H9 (cell line): ENCODE results near the gene VDAC1. TPM values are rescaled to one million over a fixed set of nuclear protein-coding genes. Genes with fewer than 3 reads are reported as not detected.
A peak's percentile ranks its signal among the peaks of the same experiment; 100 is the strongest.

Experiments used
- DNase-seq: peaks from one replicate; pipeline ENCODE4 v3.0.0-alpha.2; 2017
- H2AFZ ChIP-seq: one replicate; pipeline ENCODE4 v1.6.1; 2013; ENCODE audit warnings: mild to moderate bottlenecking, low read length, control low read depth, moderate library complexity
- H2AK5ac ChIP-seq: 2 replicates; pipeline ENCODE4 v1.6.1; 2013; ENCODE audit warnings: low read length, control low read depth, mixed read lengths; ENCODE audit not compliant: insufficient read length
- H2BK120ac ChIP-seq: one replicate; pipeline ENCODE4 v1.6.1; 2013; ENCODE audit warnings: low read depth, mild to moderate bottlenecking, low read length, control low read depth, inconsistent platforms; ENCODE audit not compliant: poor library complexity, severe bottlenecking
- H2BK12ac ChIP-seq: 2 replicates; pipeline ENCODE4 v1.6.1; 2013; ENCODE audit warnings: low read length, control low read depth, mixed read lengths, low read depth; ENCODE audit not compliant: insufficient read length
- H2BK15ac ChIP-seq: 2 replicates; pipeline ENCODE4 v1.6.1; 2013; ENCODE audit warnings: low read depth, low read length, control low read depth
- H2BK20ac ChIP-seq: one replicate; pipeline ENCODE4 v1.6.1; 2013; ENCODE audit warnings: low read depth, mild to moderate bottlenecking, low read length, control low read depth, inconsistent platforms; ENCODE audit not compliant: poor library complexity, severe bottlenecking
- H2BK5ac ChIP-seq: 2 replicates; pipeline ENCODE4 v1.6.1; 2013; ENCODE audit warnings: low read length, control low read depth, mixed read lengths; ENCODE audit not compliant: insufficient read length
- H3K14ac ChIP-seq: 2 replicates; pipeline ENCODE4 v1.6.1; 2013; ENCODE audit warnings: low read length, control low read depth; ENCODE audit not compliant: insufficient read depth
- H3K18ac ChIP-seq: 2 replicates; pipeline ENCODE4 v1.6.1; 2013; ENCODE audit warnings: low read depth, mild to moderate bottlenecking, mixed read lengths, low read length, control low read depth; ENCODE audit not compliant: insufficient read length
- H3K23ac ChIP-seq: 2 replicates; pipeline ENCODE4 v1.6.1; 2013; ENCODE audit warnings: low read length, control low read depth, mixed read lengths, low read depth; ENCODE audit not compliant: insufficient read length
- H3K23me2 ChIP-seq: 2 replicates; pipeline ENCODE4 v1.6.1; 2013; ENCODE audit warnings: low read depth, mild to moderate bottlenecking, mixed read lengths, low read length, control low read depth; ENCODE audit not compliant: insufficient read length, poor library complexity, severe bottlenecking
- H3K27ac ChIP-seq: 2 replicates; pipeline ENCODE4 v1.5.1; 2013; ENCODE audit warnings: low read length, control low read depth, mixed read lengths, low read depth; ENCODE audit not compliant: insufficient read length
- H3K27me3 ChIP-seq: 2 replicates; pipeline ENCODE4 v1.6.1; 2013; ENCODE audit warnings: low read length, control low read depth, inconsistent platforms; ENCODE audit not compliant: insufficient read depth
- H3K4ac ChIP-seq: 2 replicates; pipeline ENCODE4 v1.6.1; 2013; ENCODE audit warnings: low read depth, mild to moderate bottlenecking, control low read depth, inconsistent platforms, low read length, moderate library complexity
- H3K4me1 ChIP-seq: 2 replicates; pipeline ENCODE4 v1.6.1; 2013; ENCODE audit warnings: low read length, control low read depth, inconsistent platforms; ENCODE audit not compliant: insufficient read depth
- H3K4me2 ChIP-seq: 2 replicates; pipeline ENCODE4 v1.6.1; 2013; ENCODE audit warnings: low read length, control low read depth, mixed read lengths; ENCODE audit not compliant: insufficient read length, insufficient read depth
- H3K56ac ChIP-seq: 2 replicates; pipeline ENCODE4 v1.6.1; 2013; ENCODE audit warnings: low read depth, mild to moderate bottlenecking, mixed read lengths, low read length, control low read depth; ENCODE audit not compliant: insufficient read length
- H3K79me1 ChIP-seq: 2 replicates; pipeline ENCODE4 v1.6.1; 2013; ENCODE audit warnings: low read depth, mild to moderate bottlenecking, moderate library complexity, low read length, control low read depth, inconsistent platforms; ENCODE audit not compliant: insufficient read depth, poor library complexity, severe bottlenecking
- H3K79me2 ChIP-seq: 2 replicates; pipeline ENCODE4 v1.6.1; 2013; ENCODE audit warnings: low read length, control low read depth, inconsistent platforms; ENCODE audit not compliant: insufficient read depth
- H3K9ac ChIP-seq: 2 replicates; pipeline ENCODE4 v1.6.1; 2013; ENCODE audit warnings: low read length, control low read depth, mixed read lengths; ENCODE audit not compliant: insufficient read length; ENCODE audit errors: extremely low read depth
- H3K9me3 ChIP-seq: one replicate; pipeline ENCODE4 v1.6.1; 2013; ENCODE audit warnings: low read depth, low read length, inconsistent platforms; ENCODE audit not compliant: control insufficient read depth
- H3T11ph ChIP-seq: one replicate; pipeline ENCODE4 v1.6.1; 2013; ENCODE audit warnings: mild to moderate bottlenecking, low read length, control low read depth, inconsistent platforms
- H4K20me1 ChIP-seq: one replicate; pipeline ENCODE4 v1.6.1; 2013; ENCODE audit not compliant: control insufficient read depth, insufficient read length, insufficient read depth
- H4K5ac ChIP-seq: 2 replicates; pipeline ENCODE4 v1.6.1; 2013; ENCODE audit warnings: low read depth, mild to moderate bottlenecking, mixed read lengths, low read length, control low read depth; ENCODE audit not compliant: insufficient read length
- H4K8ac ChIP-seq: replicated peaks from 2 replicates; pipeline ENCODE4 v1.6.1; 2013; ENCODE audit warnings: low read length, control low read depth, mixed read lengths, low read depth; ENCODE audit not compliant: insufficient read length
- H4K91ac ChIP-seq: 2 replicates; pipeline ENCODE4 v1.6.1; 2013; ENCODE audit warnings: low read depth, mild to moderate bottlenecking, moderate library complexity, mixed read lengths, low read length, control low read depth; ENCODE audit not compliant: insufficient read length
- H3K27ac Mint-ChIP-seq, 3 experiments: 2 replicates in 2 of 3; 3 replicates in 1 of 3; pipeline ENCODE4 v1.8.0; 2020 to 2021; ENCODE audit warnings: mixed read lengths in 3 of 3, mild to moderate bottlenecking in 1 of 3, moderate library complexity in 1 of 3
- H3K27me3 Mint-ChIP-seq: 2 replicates; pipeline ENCODE4 v1.8.0; 2021; ENCODE audit warnings: low read depth, mild to moderate bottlenecking, moderate library complexity, mixed read lengths
- H3K36me3 Mint-ChIP-seq, 3 experiments: 2 replicates in 2 of 3; 3 replicates in 1 of 3; pipeline ENCODE4 v1.8.0; 2020 to 2021; ENCODE audit warnings: low read depth in 3 of 3, mixed read lengths in 3 of 3; ENCODE audit not compliant: insufficient read depth in 1 of 3
- H3K4me1 Mint-ChIP-seq, 2 experiments: 2 replicates each; pipeline ENCODE4 v1.8.0; 2020; ENCODE audit warnings: mixed read lengths in 2 of 2
- H3K4me3 Mint-ChIP-seq, 2 experiments: 2 replicates in 1 of 2; 3 replicates in 1 of 2; pipeline ENCODE4 v1.8.0; 2020 to 2021; ENCODE audit warnings: mild to moderate bottlenecking in 2 of 2, mixed read lengths in 2 of 2, moderate library complexity in 1 of 2
- H3K9me3 Mint-ChIP-seq, 2 experiments: 2 replicates in 1 of 2; 3 replicates in 1 of 2; pipeline ENCODE4 v1.8.0; 2020; ENCODE audit warnings: mild to moderate bottlenecking in 2 of 2, mixed read lengths in 2 of 2, moderate library complexity in 1 of 2
- WGBS: extraction: QIAGEN DNeasy Blood & Tissue Kit; methylation state at CpG from one replicate; pipeline ENCODE4 v1.1.7; 2013; ENCODE audit warnings: missing lambda C conversion rate, low lambda C conversion rate, mixed read lengths; ENCODE audit not compliant: insufficient read length; ENCODE audit errors: extremely low coverage; 5-methylcytosine and 5-hydroxymethylcytosine counted together
- total RNA-seq: library from RNA; stranded (reverse); gene quantifications from 2 replicates; pipeline ENCODE4 v1.2.1, GENCODE V29; 2021
- TF ChIP-seq, protein P1 (sequence below): fragments of 200-600 bp; sonication (generic); conservative IDR thresholded peaks from 3 replicates; pipeline ENCODE4 v1.8.0; 2021; ENCODE audit warnings: antibody characterized with exemption, mild to moderate bottlenecking

VDAC1 gene
- total RNA-seq, 1 experiment from 2014 or later, result 208 TPM

- Histone ChIP-seq H3K23ac (no peak overlapping the region), H4K20me1 (no peaks in the 10 kb centered on the region), H3K56ac (no peak overlapping the region), H4K5ac (no peak overlapping the region), H3K9ac (no peak overlapping the region), H3K79me2 (peaks cover 5% of the 10 kb centered on the region; the same call in 1 of the 2 replicates), H3K18ac (no peak overlapping the region), H3K9me3 (no peaks in the 10 kb centered on the region), H2BK15ac (no peak overlapping the region), H2BK5ac (no peak overlapping the region), H3K27me3 (no peaks in the 10 kb centered on the region), H2BK12ac (no peak overlapping the region), H3T11ph (no peak overlapping the region), H3K4me2 (peak overlapping the region; percentile 11), H3K27ac (no peak overlapping the region), H4K8ac (no peak overlapping the region), H3K4me1 (peaks cover 4% of the 10 kb centered on the region; the same call in 1 of the 2 replicates), H2AFZ (no peak overlapping the region), H3K79me1 (no peaks in the 10 kb centered on the region), H4K91ac (no peak overlapping the region), H2AK5ac (no peak overlapping the region), H3K23me2 (peaks cover 14% of the 10 kb centered on the region), H3K14ac (no peak overlapping the region), H2BK120ac (no peak overlapping the region), H3K4ac (no peak overlapping the region), H2BK20ac (no peak overlapping the region)
- peaks cover 13% of the 10 kb centered on the region for H3K27me3 Mint-ChIP-seq
- H3K27ac Mint-ChIP-seq, result no peak overlapping the region; a peak in 1 of 7 replicates
- TF ChIP-seq, protein P1, sequence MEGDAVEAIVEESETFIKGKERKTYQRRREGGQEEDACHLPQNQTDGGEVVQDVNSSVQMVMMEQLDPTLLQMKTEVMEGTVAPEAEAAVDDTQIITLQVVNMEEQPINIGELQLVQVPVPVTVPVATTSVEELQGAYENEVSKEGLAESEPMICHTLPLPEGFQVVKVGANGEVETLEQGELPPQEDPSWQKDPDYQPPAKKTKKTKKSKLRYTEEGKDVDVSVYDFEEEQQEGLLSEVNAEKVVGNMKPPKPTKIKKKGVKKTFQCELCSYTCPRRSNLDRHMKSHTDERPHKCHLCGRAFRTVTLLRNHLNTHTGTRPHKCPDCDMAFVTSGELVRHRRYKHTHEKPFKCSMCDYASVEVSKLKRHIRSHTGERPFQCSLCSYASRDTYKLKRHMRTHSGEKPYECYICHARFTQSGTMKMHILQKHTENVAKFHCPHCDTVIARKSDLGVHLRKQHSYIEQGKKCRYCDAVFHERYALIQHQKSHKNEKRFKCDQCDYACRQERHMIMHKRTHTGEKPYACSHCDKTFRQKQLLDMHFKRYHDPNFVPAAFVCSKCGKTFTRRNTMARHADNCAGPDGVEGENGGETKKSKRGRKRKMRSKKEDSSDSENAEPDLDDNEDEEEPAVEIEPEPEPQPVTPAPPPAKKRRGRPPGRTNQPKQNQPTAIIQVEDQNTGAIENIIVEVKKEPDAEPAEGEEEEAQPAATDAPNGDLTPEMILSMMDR, result no peak
- peak overlapping the region in 1 of 2 experiments; percentile 44; a peak in 2 of 5 replicates for H3K4me3 Mint-ChIP-seq
- H3K9me3 Mint-ChIP-seq, result peaks cover 0 to 2% of the 10 kb centered on the region in 2 experiments; a peak in 1 of 5 replicates
- H3K36me3 Mint-ChIP-seq, result peaks cover 0 to 5% (median 1%) of the 10 kb centered on the region in 3 experiments; a peak in 2 of 7 replicates
- WGBS, result no CpG with 5 or more reads among the region's 2 CpGs
- no peak for DNase-seq
- H3K4me1 Mint-ChIP-seq, result peaks cover 20 to 31% of the 10 kb centered on the region in 2 experiments
Measured at GRCh38 chr5:134008266-134008749, 3.5 kb upstream of the VDAC1 start.
